Cerebellar cortex (tissue), 1 donor: Measurements from ENCODE around the gene SERPINE1.
"Not testable (repeated sequence)": the region's sequence is repeated elsewhere in the genome, so short reads cannot be mapped to it uniquely, and the experiment has no call there.

Source experiments
- DNase-seq: peaks from one replicate; pipeline ENCODE4 v3.0.0-alpha.2; 2015; ENCODE audit warnings: low spot score

The SERPINE1 gene

DNA sequence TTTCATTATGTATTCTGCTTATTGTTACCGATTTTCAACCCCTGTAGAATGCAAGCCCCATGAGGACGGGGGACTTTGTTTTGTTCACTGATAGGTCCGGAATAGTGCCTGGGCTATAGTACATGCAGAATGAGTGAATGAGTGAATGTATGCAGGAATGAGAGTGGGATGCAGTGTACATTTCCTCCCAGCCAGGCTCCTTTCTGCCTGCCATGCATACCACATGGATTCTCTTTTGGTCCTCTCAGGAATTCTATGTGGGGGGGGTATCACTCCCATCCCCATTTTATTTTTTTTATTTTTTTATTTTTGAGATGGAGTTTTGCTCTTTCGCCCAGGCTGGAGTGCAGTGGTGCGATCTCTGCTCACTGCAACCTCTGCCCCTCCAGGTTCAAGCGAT lies 24.9 kb upstream of the SERPINE1 start:
- DNase-seq, result no peak

DNA sequence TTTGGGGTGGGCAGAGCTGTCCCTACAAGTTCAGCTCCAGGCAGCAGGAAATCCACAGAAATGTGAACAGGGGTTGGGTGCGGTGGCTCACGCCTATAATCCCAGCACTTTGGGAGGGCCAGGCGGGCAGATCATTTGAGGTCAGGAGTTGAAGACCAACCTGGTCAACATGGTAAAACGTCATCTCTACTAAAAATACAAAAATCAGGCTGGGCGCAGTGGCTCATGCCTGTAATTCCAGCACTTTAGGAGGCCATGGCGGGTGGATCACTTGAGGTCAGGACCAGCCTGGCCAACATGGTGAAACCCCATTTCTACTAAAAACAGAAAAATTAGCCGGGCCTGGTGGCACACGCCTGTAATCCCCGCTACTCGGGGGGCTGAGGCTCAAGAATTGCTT lies 23.2 kb upstream of the SERPINE1 start:
- DNase-seq, result not testable (repeated sequence)

DNA sequence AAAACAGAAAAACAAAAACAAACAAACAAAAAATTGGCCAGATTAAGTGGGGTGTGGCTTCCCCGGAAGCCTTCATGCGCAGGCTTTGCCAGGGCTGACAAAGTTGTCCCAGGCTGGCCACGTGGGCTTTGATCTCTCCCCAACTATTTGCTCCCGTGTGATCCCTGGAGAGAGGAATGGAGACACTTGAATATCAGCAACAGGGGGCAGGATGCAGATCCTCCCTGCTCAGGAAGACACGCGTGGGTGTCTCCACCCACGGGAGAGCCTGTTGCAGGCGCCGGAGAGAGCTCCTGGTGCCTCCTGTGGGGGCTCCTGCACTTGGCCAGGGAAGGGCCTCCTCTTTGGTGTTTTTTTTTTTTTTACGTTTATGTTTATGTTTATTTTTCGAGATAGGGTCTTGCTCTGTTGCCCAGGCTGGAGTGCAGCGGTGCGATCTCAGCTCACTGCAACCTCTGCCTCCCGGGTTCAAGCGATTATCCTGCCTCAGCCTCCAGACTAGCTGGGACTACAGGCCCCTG lies 22.7 kb upstream of the SERPINE1 start:
- DNase-seq, result no peak

DNA sequence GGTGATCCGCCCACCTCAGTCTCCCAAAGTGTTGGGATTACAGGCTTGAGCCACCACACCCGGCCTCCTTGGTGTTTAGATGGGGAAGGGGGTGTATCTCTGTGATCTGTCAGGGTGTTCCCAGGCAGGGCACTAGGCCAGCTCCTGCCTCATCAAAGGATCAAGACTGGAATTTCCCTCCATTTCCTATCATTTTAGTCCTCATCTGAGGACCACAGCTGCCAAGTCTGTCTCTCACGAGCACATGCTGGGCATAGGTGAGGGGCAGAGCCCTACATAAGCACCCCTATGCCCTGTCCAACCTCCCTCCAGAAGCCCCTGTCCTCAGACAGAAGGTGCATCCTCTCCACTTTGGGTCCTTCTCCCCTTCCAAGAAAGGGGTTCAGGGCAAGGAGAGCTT lies 22.1 kb upstream of the SERPINE1 start:
- DNase-seq, result no peak

DNA sequence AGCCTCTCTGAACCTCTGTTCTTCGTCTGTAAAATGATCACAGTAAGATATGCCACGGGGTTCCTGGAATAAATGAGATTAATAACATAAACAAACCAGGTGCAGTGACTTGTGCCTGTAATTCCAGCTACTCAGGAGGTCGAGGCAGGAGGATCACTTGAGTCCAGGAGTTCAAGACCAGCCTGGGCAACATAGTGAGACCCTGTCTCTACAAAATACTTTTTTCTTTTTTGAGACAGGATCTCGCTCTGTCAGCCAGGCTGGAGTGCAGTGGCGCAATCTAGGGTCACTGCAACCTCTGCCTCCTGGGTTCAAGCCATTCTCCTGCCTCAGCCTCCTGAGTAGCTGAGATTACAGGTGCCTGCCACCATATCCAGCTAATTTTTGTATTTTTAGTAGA lies 21.7 kb upstream of the SERPINE1 start:
- DNase-seq, result not testable (repeated sequence)

DNA sequence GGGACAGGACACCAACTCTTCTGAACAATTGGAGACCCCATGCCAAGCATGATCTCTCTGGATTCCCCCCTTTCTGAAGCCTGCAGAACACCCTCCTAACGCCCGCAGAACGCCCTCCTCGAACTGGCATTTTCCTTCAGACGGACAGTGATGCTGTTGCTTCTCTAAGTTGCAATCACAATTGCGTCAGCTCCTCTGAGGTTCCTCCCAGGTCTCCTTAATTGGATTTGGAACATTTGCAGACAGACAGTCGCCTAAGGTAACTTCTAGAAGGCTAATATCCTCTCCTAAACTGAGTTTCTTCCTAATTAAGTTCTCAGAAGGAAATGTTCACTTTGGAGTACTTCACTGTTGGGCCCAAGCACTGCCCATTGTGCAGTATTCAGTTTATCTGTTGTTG lies 20.5 kb upstream of the SERPINE1 start:
- peak; percentile 66 for DNase-seq

DNA sequence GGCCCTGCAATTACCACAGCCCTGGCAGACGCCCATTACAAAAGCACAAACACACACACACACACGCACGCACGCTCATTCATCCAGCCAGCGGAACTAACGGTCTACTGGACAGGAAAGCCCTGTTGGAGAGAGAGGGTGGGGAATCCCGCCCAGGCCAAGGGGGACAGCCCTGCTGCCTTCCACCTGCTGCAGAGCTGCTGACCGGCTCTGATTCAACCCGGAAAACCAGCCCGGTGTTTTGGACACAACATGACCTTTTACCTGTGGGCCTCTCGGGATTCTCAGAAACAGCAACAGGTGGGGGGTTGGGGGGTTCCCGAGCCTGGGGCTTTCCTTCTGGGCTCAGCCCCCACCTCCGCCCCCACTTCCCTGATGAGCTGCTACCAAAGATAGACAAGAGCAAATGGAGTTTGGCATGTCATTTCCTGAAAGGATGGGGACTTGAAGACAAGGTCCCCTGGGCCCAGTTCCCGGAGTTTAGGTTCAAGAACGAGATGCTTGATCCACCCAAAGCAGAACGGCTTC lies 18.5 kb upstream of the SERPINE1 start:
- DNase-seq, result no peak

DNA sequence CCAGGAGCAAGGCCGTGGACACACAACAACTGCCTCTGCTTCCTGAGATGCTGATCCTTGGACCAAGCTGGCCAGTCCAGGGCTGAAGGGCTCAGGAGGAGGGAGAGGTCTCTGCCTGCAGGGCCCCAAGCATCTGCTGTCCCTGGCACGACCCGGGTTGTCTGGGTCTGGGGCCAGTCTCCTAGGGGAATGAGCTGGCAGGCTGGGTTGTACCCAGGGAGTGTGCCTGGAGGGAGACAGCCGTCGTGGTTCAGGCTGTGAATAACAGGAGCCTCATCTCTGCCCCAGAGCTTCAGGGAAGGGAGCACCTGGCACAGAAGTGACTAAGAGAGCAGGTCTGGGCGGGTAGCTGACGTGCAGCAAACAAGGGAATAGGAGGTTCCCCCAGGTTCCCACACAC lies 17.9 kb upstream of the SERPINE1 start:
- DNase-seq, result no peak

DNA sequence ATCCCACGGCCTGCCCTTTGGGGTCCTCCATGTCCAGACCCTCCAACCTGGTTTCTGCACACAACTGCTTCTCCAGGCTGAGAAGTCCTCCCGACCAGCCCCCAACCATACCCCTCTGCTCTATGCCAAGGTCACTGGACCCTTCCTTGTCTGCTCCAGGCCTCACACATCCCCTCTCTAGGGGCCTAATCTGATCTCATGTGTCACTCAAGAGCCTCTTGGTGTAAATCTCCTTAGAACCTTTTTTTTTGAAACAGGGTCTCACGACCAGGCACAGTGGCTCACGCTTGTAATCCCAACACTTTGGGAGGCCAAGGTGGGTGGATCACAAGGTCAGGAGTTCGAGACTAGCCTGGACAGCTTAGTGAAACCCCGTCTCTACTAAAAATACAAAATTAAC lies 17.5 kb upstream of the SERPINE1 start:
- no peak for DNase-seq

DNA sequence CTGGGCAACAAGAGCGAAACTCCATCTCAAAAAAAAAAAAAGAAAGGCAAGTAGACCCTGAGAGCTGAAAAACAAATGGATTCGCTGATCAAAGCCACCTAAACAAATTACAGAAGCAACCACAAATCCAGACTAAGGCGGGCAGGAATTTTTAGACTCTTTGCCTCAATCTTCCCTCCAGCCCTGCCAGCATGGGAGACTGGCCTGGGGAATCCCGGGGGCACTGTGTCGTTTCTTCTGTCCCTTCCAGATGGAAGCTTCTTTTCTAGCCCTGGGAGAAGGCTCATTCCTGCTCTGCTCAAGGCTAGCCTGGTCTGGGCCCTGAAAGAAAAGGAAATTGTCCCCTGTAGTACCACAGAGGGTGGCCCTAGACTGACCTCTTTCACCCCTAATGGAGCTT lies 15.6 kb upstream of the SERPINE1 start:
- no peak for DNase-seq

DNA sequence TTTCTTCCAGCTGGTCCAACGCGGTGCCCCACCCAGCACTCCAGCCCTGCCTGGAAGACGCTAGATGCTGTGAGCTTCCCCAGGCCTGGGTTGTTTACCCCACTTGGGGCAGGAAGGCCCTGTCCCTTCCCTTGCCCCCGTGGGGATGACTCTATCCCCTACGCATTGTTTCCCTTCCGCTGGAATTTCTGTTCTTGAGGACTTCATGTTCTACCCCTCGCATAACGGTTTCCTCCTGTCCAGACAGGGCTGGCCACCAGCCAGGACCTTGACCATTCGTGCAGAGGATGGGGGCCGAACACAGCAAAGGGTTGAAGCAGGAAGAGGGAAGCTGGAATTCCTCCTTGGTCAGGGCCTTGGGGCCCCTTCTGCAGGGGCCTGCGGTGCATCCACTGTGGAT lies 14.7 kb upstream of the SERPINE1 start:
- DNase-seq, result no peak

DNA sequence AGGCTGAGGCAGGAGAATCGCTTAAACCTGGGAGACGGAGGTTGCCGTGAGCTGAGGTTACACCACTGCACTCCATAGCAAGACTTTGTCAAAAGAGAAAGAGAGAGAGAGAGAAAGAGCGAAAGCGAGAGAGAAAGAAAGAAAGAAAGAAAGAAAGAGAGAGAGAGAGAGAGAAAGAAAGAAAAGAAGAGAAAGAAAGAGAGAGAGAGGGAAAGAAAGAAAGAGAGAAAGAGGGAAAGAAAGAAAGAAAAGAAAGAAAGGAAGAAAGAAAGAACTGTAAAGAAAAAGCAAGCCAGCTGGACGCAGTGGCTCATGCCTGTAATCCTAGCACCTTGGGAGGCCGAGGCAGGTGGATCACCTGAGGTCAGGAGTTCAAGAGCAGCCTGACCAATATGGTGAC lies 13.8 kb upstream of the SERPINE1 start:
- not testable (repeated sequence) for DNase-seq

DNA sequence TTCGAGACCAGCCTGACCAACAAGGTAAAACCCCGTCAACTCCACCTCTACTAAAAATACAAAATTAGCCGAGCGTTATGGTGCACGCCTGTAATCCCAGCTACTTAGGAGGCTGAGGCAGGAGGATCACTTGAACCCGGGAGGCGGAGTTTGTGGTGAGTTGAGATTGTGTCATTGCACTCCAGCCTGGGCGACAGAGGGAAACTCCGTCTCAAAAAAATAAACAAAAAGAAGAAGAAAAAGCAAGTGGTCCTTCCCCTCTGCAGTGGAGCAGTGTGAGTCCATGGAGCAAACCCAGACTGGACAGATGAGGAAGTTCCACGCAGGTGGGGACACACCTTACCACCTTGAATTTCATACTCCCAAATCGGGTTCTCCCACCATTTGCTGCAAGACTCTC lies 13.1 kb upstream of the SERPINE1 start:
- DNase-seq, result no peak

DNA sequence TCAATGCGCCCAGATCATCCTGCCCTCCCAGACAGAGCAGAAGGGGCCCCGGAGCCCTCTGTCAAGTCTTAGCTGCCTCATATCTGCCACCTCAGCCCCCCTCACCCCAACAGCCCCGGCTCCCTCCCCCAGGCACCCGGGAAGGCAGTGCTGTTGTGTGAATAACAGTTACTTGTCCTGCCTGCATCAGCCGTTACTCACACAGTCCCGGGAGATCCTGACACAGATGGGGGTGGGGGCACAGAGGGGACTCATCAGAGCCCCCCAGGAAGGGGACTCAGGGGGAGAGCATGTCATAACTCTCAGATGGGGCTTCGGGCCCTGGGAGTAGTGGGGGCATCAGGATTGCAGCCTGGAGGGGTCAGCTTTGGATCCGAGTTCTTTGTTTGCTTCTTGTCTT lies 12.4 kb upstream of the SERPINE1 start:
- DNase-seq, result no peak

DNA sequence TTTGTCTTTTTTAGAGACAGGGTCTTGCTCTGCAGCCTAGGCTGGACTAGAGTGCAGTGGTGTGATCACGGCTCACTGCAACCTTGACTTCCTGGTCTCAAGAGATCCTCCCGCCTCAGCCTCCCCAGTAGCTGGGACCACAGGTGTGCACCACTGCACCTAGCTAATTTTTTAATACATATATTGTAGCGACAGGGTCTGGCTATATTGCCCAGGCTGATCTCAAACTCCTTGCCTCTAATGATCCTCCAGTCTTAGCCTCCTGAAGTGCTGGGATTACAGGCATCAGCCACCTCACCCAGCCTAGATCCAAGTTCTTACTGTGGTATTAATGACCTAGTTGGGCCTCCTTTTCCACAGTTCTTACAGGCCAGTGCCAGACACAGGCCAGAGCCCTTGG lies 11.7 kb upstream of the SERPINE1 start:
- no peak for DNase-seq

DNA sequence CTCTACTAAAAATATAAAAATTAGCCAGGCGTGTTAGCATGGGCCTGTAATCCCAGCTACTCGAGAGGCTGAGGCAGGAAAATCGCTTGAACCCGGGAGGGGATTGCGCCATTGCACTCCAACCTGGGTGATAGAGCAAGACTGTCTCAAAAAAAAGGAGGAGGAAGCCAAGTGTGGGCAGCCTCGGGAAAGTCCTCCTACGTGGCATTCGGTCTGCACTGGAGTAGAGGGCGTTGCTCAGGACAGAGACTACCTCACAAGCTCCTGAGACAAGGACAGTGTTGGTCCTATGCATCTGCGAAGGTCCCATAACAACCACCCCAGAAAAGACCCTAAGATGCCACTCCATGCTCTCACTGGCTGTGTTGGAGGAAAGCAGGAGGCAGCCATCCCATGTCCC lies 10.0 kb upstream of the SERPINE1 start:
- DNase-seq, result no peak

DNA sequence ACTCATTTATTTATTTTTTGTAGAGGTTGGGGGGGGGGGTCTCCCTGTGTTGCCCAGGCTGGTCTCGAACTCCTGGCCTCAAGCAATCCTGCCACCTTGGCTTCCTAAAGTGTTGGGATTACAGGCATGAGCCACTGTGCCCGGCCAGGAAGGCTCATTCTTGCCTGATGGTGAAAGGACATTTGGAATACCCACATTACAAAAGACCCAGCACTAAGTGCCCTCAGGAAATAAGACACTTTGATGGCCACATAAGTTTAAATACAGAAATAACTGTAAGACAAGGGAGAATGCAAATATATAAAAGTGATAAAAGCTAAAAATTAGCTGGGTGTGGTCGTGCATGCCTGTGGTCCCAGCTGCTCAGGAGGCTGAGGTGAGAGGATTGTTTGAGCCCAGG lies 8.0 kb upstream of the SERPINE1 start:
- no peak for DNase-seq

DNA sequence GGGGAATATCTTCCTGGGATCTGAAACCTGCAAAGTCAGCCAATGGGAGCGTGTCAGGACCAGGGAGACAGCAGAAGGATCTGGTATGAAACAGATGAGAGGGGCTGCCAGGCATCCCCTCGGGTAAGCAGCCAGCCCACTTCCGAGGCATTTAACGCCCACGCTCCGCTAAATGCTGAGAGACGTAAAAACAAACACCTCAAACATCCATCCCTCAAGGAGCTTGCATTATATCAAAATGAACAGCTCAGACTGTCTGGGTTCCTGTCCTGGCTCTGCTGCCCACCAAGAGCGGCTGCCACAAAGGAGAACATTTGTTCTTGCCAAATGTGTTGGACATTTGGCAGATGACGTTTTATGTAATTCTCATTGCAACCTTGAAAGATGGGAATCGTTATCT lies 7.0 kb upstream of the SERPINE1 start:
- no peak for DNase-seq

DNA sequence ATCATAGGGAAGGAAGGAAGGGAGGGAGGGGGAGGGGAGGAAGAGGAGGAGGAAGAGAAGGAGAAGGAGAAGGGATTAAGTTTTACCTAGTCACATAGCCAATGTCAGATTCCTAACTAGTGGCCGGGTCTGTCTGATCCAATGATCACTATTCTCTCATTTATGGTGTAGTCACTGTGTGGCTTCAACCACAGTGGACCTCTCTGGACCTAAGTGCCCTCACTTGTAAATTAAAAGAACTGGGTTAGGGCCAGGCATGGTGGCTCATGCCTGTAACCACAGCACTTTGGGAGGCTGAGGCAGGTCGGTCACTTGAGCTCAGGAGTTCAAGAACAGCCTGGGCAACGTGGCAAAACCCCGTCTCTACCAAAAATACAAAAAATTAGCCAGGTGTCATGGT lies 6.6 kb upstream of the SERPINE1 start:
- DNase-seq, result no peak

DNA sequence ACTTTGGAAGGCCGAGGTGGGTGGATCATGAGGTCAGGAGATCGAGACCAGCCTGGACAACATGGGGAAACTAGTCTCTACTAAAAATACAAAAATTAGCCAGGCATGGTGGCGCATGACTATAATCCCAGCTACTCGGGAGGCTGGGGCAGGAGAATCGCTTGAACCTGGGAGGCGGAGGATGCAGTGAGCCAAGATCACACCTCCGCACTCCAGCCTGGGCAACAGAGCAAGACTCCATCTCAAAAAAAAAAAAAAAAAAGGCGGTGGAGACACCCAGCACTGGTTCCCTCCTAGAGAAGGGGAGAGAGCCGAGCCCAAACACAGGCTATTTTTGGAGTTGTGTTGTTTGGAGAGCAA lies 5.3 kb upstream of the SERPINE1 start:
- not testable (repeated sequence) for DNase-seq

DNA sequence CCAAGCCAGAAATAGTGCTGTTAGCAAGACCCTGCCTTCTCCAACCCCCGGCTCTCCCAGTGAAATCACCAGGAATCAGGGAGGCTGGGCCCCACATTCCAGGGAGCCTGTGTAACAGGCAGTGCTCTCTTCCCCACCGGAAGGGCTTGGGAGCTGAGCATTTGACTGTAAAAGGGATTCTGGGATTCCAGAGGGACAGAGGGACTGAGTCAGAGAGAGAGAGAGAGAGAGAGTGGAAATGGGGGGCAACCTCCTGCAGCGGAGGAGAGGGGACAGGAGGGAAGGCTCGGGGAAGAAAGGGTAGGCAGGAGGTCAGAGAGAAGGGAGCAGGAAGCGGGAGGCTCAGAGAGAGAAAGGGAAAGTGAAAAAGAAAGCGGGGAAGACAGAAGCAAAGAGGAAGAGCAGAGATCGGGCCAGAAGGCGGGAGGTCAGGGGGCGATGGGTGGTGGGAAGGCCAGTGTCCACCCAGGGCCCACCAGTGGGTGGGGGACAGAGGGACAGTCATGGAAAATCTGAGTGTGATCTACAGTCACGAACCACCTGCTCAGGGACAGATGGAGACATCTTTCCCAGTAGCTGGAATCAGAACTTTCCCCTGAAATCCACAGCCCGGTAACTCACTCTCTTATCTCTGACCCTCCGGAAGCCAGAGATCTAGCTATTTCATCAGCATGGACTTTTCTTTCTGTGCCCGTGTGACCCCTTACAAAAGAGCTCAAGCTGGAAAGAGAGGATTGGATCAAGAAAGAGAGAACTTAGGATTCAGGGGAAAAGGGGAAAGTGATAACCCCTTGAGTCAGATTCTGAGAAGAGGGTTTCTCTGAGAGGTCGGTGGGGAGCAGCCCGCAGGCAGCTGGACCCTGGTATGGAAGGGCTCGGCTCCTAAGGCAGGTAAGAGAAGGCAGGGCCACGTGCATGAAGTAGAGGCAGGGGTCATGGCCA lies 4.6 kb upstream of the SERPINE1 start:
- DNase-seq, result peak; percentile 79

DNA sequence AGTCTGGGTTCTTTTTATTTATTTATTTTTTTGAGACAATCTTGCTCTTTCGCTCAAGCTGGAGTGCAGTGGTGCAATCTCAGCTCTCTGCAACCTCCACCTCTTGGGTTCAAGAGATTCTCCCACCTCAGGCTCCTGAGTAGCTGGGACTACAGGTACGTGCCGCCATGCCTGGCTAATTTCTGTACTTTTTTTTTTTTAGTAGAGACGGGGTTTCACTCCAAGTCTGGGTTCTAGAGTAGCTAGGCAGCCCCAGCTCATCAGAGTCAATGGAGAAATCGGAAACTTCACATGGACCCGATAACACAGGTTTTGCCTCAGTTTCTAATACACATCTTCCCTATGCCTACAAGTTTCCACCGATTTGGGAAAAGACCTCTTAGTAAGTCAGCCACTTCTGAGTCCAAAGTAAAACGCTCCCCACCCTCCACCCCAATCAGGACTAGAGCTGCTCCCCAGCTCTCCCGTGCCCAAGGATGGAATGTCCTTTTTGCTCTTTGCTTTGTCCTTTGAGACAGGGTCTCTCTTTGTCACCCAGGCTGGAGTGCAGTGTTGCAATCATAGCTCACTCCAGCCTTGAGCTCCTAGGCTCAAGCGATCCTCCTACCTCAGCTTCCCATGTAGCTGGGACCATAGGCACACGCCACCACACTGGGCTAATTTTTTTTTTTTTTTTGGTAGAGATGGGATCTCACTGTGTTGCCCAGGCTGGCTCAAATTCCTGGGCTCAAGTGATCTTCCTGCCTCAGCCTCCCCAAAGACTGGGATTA lies 3.8 kb upstream of the SERPINE1 start:
- DNase-seq, result no peak

DNA sequence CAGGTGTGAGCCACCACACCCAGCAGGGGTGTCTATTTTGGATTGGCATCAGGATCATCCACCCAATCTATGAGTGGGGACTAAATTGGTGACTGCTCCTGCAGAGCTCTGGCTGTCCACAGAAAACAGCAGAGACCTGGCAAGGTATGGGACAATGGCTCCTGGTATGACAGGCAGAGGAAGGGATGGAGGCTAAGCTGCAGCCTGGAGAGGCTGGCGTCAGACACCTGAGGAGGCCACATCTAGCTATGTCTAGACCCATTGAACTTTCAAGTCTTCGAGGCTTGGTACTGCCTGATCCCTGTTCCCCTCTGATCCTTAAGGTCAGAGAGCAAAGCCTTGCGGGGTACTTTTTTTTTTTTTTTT lies 3.2 kb upstream of the SERPINE1 start:
- no peak for DNase-seq
